Liver (tissue), 9 donors: ENCODE data around the gene PPM1E. TPM values are rescaled to one million over a fixed set of nuclear protein-coding genes. Genes with fewer than 3 reads are reported as not detected.

Source experiments
- DNase-seq: peaks from one replicate; pipeline ENCODE4 v3.0.0-alpha.2; 2017; ENCODE audit warnings: low spot score
- H3K27ac ChIP-seq, 2 donors: one replicate each; pipeline ENCODE4 v1.7.0; 2013; ENCODE audit warnings: inconsistent platforms in 2 of 2, low read length in 2 of 2, control low read depth in 1 of 2, low read depth in 1 of 2, mild to moderate bottlenecking in 1 of 2
- H3K27me3 ChIP-seq, 4 donors: one replicate each; pipeline versions ENCODE4 v1.6.1 to v1.7.0; 2013; ENCODE audit warnings: low read length in 3 of 4, inconsistent platforms in 1 of 4, mild to moderate bottlenecking in 1 of 4, moderate library complexity in 1 of 4; ENCODE audit not compliant: control insufficient read depth in 4 of 4, insufficient read depth in 4 of 4
- H3K36me3 ChIP-seq, 4 donors: one replicate each; pipeline versions ENCODE4 v1.6.1 to v1.7.0; 2013; ENCODE audit warnings: low read length in 3 of 4, mild to moderate bottlenecking in 3 of 4, low read depth in 1 of 4, moderate library complexity in 1 of 4; ENCODE audit not compliant: control insufficient read depth in 4 of 4, insufficient read depth in 3 of 4
- H3K4me1 ChIP-seq, 4 donors: one replicate each; pipeline versions ENCODE4 v1.6.1 to v1.7.0; 2013; ENCODE audit warnings: low read length in 3 of 4, mild to moderate bottlenecking in 3 of 4, moderate library complexity in 1 of 4; ENCODE audit not compliant: control insufficient read depth in 4 of 4, insufficient read depth in 4 of 4
- H3K4me3 ChIP-seq, 3 donors: one replicate each; pipeline versions ENCODE4 v1.6.1 to v1.7.0; 2013; ENCODE audit warnings: low read length in 3 of 3, control low read depth in 1 of 3, low read depth in 1 of 3, mild to moderate bottlenecking in 1 of 3
- H3K9ac ChIP-seq, 2 donors: one replicate each; pipeline ENCODE4 v1.7.0; 2013; ENCODE audit warnings: low read length in 2 of 2, mild to moderate bottlenecking in 2 of 2, moderate library complexity in 2 of 2, control low read depth in 1 of 2, low read depth in 1 of 2
- H3K9me3 ChIP-seq, 4 donors: one replicate each; pipeline versions ENCODE4 v1.6.1 to v1.7.0; 2013; ENCODE audit warnings: low read length in 3 of 4; ENCODE audit not compliant: control insufficient read depth in 4 of 4
- ATF3 ChIP-seq: IDR thresholded peaks from 2 replicates; pipeline ENCODE4 v1.6.1; 2016; ENCODE audit warnings: antibody characterized with exemption
- CTCF ChIP-seq: fragments of 150-350 bp; IDR thresholded peaks from 2 replicates; pipeline ENCODE4 v1.5.1; 2017; ENCODE audit warnings: improper control_type of control experiment, low read depth, low read length; ENCODE audit not compliant: missing input control
- EGR1 ChIP-seq, 2 donors: IDR thresholded peaks; 2 replicates each; pipeline ENCODE4 v1.6.1; 2016 to 2018; ENCODE audit warnings: antibody characterized with exemption in 2 of 2, low read depth in 2 of 2
- FOXA2 ChIP-seq: IDR thresholded peaks from 2 replicates; pipeline ENCODE4 v1.6.1; 2016; ENCODE audit warnings: antibody characterized with exemption
- GABPA ChIP-seq, 2 donors: IDR thresholded peaks in 1 of 2; conservative IDR thresholded peaks in 1 of 2; 2 replicates each; pipeline ENCODE4 v1.6.1; 2016; ENCODE audit warnings: antibody characterized with exemption in 2 of 2, mild to moderate bottlenecking in 1 of 2, moderate library complexity in 1 of 2
- HNF4A ChIP-seq, 2 donors: conservative IDR thresholded peaks; 2 replicates each; pipeline ENCODE4 v1.6.1; 2016; ENCODE audit warnings: antibody characterized with exemption in 2 of 2, mild to moderate bottlenecking in 2 of 2
- HNF4G ChIP-seq: IDR thresholded peaks from 2 replicates; pipeline ENCODE4 v1.6.1; 2016; ENCODE audit warnings: antibody characterized with exemption
- JUND ChIP-seq, 2 donors: IDR thresholded peaks; 2 replicates each; pipeline ENCODE4 v1.6.1; 2016; ENCODE audit warnings: antibody characterized with exemption in 2 of 2
- MAX ChIP-seq: IDR thresholded peaks from 2 replicates; pipeline ENCODE4 v1.6.1; 2016; ENCODE audit warnings: antibody characterized with exemption
- NR2F2 ChIP-seq: IDR thresholded peaks from 2 replicates; pipeline ENCODE4 v1.6.1; 2016; ENCODE audit warnings: antibody characterized with exemption
- RAD21 ChIP-seq, 2 donors: IDR thresholded peaks; 2 replicates each; pipeline ENCODE4 v1.6.1; 2016; ENCODE audit warnings: antibody characterized with exemption in 2 of 2, mild to moderate bottlenecking in 2 of 2
- SP1 ChIP-seq: IDR thresholded peaks from 2 replicates; pipeline ENCODE4 v1.6.1; 2018; ENCODE audit warnings: antibody characterized with exemption, mild to moderate bottlenecking
- TAF1 ChIP-seq: conservative IDR thresholded peaks from 2 replicates; pipeline ENCODE4 v1.6.1; 2016; ENCODE audit warnings: antibody characterized with exemption, mild to moderate bottlenecking
- YY1 ChIP-seq: IDR thresholded peaks from 2 replicates; pipeline ENCODE4 v1.6.1; 2016; ENCODE audit warnings: antibody characterized with exemption, mild to moderate bottlenecking
- ZBTB33 ChIP-seq: IDR thresholded peaks from 2 replicates; pipeline ENCODE4 v1.6.1; 2016; ENCODE audit warnings: antibody characterized with exemption
- WGBS: extraction: QIAGEN DNeasy Blood & Tissue Kit; methylation state at CpG from one replicate; pipeline ENCODE4 v1.1.7; 2013; 5-methylcytosine and 5-hydroxymethylcytosine counted together
- polyA plus RNA-seq, 2 donors: library from polyadenylated mRNA; stranded (reverse) in 1 of 2; unstranded in 1 of 2; fragments of 200-250 nt in 1 of 2; fragments of >200 nt in 1 of 2; fragmentation: Nextera tagmentation in 1 of 2; extraction: Ambion mirVana in 1 of 2; gene quantifications; one replicate each; pipeline versions ENCODE4 v1.2.1 to v1.2.3, GENCODE V29; 2013 to 2015
- total RNA-seq, 2 donors: library from RNA; depleted of rRNA; stranded (reverse); fragments of >200 nt; gene quantifications; one replicate each; pipeline ENCODE4 v1.2.3, GENCODE V29; 2014
- donor health status: healthy.
- donor health status: healthy.
- donor health status: healthy.
- donor health status: healthy.
- donor health status: healthy.

PPM1E gene
- total and polyA plus RNA-seq, 4 donors = 0.25 to 0.61 (median 0.50) TPM; not detected in 1

GRCh38 chr17:58706351-58707140, 49.1 kb upstream of the PPM1E start:
- peaks cover 1 to 6% (median 4%) of the 10 kb centered on the region in 4 donors for H3K36me3 ChIP-seq
- WGBS = 85% methylated on average over 3 of the region's 3 CpGs
- DNase-seq = no peak

GRCh38 chr17:58710948-58711552, 44.6 kb upstream of the PPM1E start:
- Histone ChIP-seq H3K9me3 (no peaks in the 10 kb centered on the region), H3K9ac (no peak overlapping the region), H3K4me3 (no peak overlapping the region), H3K27ac (no peak overlapping the region), H3K27me3 (no peaks in the 10 kb centered on the region), H3K4me1 (no peaks in the 10 kb centered on the region), H3K36me3 (peaks cover 0 to 4% (median 3%) of the 10 kb centered on the region in 4 donors)
- TF ChIP-seq ZBTB33 = no peak
- no peak for TF ChIP-seq YY1
- peak; percentile 91 to 92 for TF ChIP-seq RAD21 (IDR thresholded peaks at IDR 0.05)
- TF ChIP-seq CTCF = peak; percentile 66
- no peak for DNase-seq
- 48% methylated on average over 4 of the region's 4 CpGs for WGBS

More at GRCh38 chr17:58706351-58707140, 49.1 kb upstream of the PPM1E start:
- Histone ChIP-seq H3K27me3 (no peaks in the 10 kb centered on the region), H3K27ac (no peak overlapping the region), H3K9ac (no peak overlapping the region), H3K4me1 (no peaks in the 10 kb centered on the region), H3K4me3 (no peak overlapping the region), H3K9me3 (no peaks in the 10 kb centered on the region)
- TF ChIP-seq NR2F2 (no peak), SP1 (no peak), TAF1 (no peak), RAD21 (IDR thresholded peaks at IDR 0.05) (no peak), EGR1 (IDR thresholded peaks at IDR 0.05; ENCODE audit: low read depth in 2 of 2) (no peak), ATF3 (no peak), HNF4G (no peak), ZBTB33 (no peak), FOXA2 (no peak), HNF4A (conservative IDR thresholded peaks at IDR 0.05) (no peak), MAX (no peak), GABPA (IDR thresholded peaks at IDR 0.05 in 1 of 2, conservative IDR thresholded peaks at IDR 0.05 in 1 of 2) (no peak), JUND (IDR thresholded peaks at IDR 0.05) (no peak)
